ENCODE data around the gene CD37.
"Not testable (repeated sequence)": the region's sequence is repeated elsewhere in the genome, so short reads cannot be mapped to it uniquely, and the experiment has no call there.

CD37 gene

DNA sequence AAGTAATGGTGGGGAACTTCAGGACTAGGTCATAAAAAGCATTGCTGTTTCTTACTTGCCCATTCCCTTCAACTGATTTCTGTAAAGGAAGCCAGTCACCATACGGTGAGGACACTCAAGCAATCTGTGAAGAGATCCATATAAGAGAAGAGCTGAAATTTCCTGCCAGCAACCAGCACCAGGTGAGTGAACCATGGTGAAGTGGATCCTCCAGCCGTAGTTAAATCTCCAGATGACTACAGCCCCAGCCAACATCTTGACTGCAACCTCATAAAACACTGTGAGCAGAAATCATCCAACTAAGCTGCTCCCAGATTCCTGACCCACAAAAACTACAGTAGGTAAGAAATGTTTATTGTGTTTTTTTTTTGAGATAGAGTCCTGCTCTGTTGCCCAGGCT lies 6.5 kb upstream of the CD37 start:
- no peak for DNase-seq (ENCODE audit: low read depth, low spot score)

GRCh38 chr19:49331187-49331586 lies 4.0 kb upstream of the CD37 start:
- DNase-seq (ENCODE audit: low read depth, low spot score): not testable (repeated sequence)

GRCh38 chr19:49331616-49332055 lies 3.6 kb upstream of the CD37 start:
- DNase-seq (ENCODE audit: low read depth, low spot score): peak; percentile 45

- DNase-seq (ENCODE audit: low read depth, low spot score): not testable (repeated sequence)
These were observed 2.4 kb upstream of the CD37 start for GRCh38 chr19:49332691-49333417.

DNA sequence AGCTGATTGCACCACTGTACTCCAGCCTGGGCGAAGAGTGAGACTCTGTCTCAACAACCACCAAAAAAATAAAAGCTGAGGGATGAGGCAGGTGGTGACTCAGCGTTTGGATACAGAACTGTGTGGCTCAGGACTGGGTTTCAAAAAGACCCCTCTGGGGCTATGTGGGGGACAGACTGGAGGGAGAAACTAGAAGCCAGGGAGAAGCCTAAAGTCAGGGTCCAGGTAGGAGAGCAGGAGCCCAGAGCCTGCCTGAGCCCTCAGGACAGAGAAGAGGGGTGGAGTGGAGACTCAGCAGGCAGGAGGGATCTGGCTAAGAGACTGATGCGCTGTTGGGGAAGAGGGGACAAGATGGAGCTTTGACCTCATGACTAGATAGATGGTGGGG lies 1.8 kb upstream of the CD37 start:
- DNase-seq (ENCODE audit: low read depth, low spot score): no peak

- DNase-seq (ENCODE audit: low read depth, low spot score): peak; percentile 27
These were observed 1.4 kb upstream of the CD37 start for GRCh38 chr19:49333811-49334288.

DNA sequence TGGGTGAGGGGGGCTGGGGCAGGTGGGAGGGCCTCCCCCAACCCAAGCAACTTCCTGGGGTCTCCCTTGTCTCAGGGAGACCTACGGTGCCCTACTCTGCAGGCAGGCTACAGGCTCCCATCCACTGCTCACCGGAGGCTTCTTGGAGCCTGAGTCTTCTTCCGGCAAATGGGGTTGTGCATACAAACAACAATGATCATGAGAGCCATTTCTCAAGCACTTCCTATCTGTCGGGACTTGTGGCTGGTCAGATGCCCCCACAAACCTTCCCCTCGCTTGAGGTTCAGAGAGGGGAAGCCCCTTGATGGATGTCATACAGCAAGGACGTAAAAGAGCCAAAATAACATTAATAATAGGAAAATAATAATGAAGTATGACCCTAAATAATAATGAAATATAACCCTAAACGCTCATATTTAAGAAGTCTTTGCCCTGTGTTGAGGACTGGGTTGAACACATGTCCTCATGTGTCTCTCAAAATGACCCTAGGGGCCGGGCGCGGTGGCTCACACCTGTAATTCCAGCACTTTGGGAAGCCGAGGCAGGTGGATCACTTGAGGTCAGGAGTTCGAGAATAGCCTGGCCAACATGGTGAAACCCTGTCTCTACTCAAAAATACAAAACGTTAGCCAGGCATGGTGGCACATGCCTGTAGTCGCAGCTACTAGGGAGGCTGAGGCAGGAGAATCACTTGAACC lies 727 bp downstream of the CD37 start:
- no peak for DNase-seq (ENCODE audit: low read depth, low spot score)

DNA sequence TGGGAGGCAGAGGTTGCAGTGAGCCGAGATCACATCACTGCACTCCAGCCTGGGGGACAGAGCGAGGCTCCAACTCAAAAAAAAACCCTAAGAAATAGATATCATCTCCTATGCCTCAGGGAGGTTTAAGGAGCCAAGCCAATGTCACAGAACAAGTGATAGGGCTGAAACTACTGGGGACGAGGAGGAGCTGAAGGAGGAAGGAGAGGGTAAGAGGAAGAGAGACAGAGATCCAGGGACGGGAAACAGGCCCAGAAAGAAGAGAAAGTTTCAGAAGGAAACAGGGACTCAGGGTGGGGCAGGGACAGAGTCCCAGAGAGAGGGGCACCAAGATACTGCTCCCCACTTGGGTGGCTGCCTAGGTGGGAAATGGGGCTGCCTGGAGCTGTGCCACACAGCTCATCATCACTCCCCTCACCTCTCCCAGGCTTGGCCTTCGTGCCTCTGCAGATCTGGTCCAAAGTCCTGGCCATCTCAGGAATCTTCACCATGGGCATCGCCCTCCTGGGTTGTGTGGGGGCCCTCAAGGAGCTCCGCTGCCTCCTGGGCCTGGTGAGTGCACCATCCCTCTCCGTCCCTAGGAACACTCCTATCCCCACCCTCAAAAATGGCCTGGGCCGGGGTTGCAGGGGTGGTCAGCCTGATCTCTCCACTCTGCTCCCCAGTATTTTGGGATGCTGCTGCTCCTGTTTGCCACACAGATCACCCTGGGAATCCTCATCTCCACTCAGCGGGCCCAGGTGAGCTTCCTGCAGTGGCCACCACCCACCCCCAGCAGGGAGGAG lies 1.5 kb downstream of the CD37 start:
- no peak for DNase-seq (ENCODE audit: low read depth, low spot score)

DNA sequence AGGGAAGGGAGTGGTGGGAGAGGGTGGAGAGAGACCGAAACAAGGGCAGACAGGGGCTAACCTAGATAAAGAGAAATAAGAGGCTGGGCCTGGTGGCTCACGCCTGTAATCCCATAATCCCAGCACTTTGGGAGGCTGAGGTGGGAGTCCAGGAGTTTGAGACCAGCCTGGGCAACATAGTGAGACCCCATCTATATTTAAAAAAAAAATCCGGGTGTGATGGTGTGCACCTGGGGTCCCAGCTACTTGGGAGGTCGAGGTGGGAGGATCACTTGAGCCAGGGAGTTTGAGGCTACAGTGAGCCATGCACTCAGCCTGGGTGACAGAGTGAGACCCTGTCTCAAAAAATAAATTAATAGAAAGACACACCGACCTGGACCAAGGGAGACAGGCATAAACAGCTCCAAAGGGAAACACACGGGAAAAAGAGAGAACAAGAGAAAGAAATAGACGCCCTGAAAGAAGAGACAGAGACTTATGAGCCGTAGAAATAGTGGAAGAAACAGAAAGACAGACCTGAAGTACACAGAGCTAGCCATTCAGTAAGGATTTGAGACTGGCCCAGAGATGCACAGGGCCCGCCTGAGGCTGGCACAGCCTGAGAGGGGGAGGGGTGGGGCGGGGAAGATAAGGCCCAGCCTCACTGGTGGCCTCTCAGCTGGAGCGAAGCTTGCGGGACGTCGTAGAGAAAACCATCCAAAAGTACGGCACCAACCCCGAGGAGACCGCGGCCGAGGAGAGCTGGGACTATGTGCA lies 2.2 kb downstream of the CD37 start:
- DNase-seq (ENCODE audit: low read depth, low spot score): no peak

DNA sequence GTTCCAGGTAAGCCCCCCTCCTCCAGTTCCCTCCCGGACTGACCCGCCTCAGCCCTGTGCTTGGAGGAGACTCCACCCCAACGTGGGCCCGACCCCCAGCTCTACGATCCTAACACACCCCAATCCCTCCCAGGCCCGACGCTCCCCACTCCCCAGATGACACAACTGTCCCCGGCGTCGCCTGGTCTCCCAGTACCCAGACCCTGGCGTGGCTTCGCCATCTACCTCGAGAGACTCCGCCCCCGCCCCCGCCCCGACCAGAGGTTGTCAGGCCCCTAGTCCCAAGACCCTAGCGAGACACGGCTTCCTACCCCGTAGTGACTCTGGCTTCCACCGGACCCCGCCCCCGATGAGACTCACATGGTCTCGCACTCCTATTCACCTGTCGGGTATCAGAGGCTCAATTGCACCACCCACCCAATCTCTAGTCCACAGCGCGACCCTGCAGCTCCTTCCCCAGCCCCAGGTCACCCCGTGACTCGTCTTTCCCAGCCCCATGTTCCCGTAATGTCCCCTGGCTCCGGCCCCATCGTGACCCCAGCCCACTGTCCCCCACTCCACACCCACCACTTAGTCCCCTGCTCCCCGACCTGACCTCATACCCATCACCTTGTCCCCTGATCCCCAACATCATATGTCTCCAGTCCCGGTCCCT lies 2.9 kb downstream of the CD37 start:
- no peak for DNase-seq (ENCODE audit: low read depth, low spot score)

- DNase-seq (ENCODE audit: low read depth, low spot score): no peak
These were observed 3.6 kb downstream of the CD37 start for GRCh38 chr19:49338691-49339300.

DNA sequence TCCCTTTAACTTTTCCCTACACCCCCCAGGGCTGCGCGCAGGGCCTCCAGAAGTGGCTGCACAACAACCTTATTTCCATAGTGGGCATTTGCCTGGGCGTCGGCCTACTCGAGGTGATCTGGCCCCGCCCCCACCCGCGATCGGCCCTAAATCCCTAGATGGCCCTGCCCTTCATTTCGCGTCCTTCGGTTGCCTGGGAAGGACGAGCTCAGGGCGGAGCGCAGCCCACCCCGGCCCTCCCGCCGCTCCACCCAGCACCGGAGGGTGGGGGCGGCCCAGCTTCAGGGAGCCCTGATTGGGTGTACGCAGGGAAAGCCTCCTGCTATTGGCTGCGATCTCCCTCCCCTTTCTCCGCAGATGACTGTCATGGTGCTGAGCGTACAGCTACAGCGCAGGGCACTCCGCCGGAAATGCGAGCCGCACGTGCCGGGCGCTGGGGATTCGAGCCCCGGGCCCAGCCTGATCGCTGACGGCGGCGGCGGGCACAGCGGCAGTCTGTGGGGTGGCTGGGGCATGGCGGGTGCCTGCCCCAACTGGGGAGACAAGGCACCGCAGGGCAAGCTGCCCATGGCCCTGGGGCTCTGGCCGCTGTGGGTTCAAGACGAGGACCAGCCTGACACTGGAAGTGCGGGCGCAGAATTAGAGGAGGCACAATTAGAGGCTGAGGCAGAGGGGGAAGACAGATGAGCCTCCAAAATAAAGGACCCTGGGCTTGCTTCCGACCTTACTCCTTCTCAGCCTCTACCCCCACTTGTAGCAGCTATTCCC lies 4.3 kb downstream of the CD37 start:
- no peak for DNase-seq (ENCODE audit: low read depth, low spot score)

DNA sequence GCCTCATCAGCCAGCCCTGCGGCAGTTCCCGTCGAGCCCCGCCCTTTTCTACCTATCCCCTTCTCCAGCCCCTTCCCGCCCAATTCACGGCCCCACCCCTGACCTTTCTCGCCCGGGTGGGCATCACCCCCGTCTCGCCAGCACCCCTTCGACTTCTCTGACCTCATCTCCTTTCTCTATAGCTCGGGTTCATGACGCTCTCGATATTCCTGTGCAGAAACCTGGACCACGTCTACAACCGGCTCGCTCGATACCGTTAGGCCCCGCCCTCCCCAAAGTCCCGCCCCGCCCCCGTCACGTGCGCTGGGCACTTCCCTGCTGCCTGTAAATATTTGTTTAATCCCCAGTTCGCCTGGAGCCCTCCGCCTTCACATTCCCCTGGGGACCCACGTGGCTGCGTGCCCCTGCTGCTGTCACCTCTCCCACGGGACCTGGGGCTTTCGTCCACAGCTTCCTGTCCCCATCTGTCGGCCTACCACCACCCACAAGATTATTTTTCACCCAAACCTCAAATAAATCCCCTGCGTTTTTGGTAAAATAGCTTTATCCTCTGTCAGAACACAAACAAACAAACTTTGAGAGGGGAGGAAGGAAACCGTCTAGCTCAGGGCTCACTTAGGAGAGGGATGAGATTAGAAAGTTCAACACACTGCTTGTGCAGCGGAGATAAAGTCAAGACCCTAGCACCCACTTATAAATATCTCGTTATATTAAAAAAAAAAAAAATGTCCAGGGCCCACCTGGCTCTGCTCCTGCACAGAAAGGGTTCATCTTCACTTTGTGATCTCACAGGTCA lies 5.1 kb downstream of the CD37 start:
- DNase-seq (ENCODE audit: low read depth, low spot score): no peak

- DNase-seq (ENCODE audit: low read depth, low spot score): no peak
These were observed 5.9 kb downstream of the CD37 start for GRCh38 chr19:49340865-49341718.

DNA sequence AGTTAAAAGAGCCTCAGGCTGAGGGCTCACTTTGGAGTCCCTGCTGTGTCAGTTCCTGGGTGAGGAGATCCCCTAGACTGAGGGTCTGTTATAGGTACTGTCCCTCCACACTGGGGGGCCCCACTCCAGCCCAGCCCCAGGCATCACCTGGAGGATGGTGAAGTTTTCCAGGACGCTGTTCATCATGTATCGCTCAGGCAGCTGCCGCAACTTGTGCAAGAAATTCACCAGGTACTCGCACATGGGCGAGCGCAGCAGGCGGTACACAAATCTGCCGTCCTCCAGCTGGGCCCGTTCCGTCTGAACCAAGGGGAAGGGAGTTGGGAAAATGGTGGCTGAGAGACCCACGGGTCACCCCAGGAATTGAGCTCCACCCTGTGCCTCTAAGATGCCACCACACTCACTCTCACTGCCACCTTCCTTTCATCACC lies 7.1 kb downstream of the CD37 start:
- DNase-seq (ENCODE audit: low read depth, low spot score): no peak

DNA sequence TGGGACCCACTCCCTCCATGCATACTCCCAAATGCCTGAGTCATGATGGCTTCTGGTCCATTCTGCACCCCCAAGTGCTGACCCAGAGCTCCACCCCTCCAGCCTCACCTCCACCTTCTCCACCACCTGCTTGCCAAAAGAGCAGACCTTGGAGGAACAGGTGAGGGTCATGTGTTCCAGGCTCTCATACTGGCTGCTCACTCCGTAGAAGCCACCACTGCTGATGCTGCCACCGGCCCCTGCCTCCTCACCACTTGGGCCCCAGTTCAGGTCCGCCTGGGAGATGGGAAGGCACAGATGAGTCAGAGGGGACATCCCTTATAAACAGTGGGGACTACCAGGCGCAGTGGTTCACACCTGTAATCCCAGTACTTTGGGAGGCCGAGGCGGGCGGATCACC lies 7.9 kb downstream of the CD37 start:
- DNase-seq (ENCODE audit: low read depth, low spot score): no peak

DNA sequence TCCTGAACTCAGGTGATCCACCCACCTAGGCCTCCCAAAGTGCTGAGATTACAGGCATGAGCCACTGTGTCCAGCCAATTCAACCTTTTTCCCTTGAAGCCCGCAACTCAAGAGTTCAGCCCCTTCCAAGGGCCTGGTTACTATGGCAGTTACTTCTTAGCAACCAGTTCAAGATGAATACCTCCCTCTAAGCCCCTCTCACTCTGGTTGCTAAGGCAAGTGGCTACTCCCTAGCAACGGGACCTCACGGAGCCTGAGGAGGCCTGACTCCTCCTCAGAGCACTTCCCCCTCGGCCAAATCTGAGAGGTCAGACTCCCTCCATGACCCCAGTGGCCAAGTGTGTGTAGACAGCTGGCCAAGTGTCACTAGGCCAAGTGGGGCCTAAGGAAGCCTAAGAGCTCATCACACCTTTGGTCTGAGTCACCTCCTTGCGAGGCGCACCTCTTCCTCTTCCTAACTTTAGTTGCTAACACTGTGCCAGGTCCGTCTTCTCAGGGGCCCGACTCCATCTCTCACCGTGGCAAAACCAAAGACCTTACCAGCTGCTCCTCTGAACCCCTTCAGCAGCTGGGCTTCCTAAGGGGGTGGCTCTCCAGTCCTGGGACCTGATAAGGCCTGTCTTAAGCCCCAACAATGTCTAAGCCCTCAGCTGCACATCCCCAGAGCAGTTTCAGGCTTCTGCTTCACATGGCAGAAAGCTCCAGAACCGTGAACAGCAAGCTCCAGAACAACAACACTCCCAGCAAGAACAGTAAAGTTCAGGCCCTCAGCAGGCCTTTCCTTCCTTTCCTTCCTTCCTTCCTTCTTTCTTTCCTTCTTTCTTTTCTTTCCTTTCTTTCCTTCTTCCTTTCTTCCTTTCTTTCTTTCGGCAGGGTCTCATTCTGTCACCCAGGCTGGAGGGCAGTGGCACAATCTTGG lies 9.6 kb downstream of the CD37 start:
- DNase-seq (ENCODE audit: low read depth, low spot score): no peak

Data from activated CD4-positive, CD25-positive, alpha-beta regulatory T cell treated with anti-CD3 and anti-CD28 coated beads, Interleukin-2, amount 50 U/mL, for 16 hours (primary cell).